ENCODE data around the gene USP20.

USP20 gene

DNA sequence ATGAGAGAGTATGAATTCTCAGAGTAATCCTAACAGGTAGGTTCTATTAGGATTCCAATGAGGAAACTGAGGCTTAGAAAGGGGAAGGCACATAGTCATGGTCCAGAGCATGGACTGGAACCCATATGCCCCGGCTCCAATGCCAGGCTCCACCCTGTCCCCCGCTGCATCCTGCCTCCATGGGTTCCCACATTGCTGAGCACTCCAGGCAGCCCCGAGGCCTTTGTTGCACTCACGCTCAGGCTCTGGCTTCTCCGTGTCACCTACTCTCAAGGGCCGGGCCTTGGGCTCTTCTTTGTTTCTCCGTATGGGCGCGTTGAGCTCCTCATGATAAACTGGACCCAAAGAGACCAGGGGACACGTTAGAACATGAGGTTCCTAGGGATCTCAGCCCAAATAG lies 6.3 kb upstream of the USP20 start:
- in situ Hi-C loops (cut with MboI; ENCODE audit: low sequenced_read_pairs, unreplicated experiment), result no loop called here
- no peak for DNase-seq (ENCODE audit: low spot score)
- TF ChIP-seq, protein P1, sequence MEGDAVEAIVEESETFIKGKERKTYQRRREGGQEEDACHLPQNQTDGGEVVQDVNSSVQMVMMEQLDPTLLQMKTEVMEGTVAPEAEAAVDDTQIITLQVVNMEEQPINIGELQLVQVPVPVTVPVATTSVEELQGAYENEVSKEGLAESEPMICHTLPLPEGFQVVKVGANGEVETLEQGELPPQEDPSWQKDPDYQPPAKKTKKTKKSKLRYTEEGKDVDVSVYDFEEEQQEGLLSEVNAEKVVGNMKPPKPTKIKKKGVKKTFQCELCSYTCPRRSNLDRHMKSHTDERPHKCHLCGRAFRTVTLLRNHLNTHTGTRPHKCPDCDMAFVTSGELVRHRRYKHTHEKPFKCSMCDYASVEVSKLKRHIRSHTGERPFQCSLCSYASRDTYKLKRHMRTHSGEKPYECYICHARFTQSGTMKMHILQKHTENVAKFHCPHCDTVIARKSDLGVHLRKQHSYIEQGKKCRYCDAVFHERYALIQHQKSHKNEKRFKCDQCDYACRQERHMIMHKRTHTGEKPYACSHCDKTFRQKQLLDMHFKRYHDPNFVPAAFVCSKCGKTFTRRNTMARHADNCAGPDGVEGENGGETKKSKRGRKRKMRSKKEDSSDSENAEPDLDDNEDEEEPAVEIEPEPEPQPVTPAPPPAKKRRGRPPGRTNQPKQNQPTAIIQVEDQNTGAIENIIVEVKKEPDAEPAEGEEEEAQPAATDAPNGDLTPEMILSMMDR (IDR thresholded peaks at IDR 0.05; ENCODE audit: borderline replicate concordance, control extremely low read depth, extremely low read depth, insufficient read depth, missing control alignments), result no peak

DNA sequence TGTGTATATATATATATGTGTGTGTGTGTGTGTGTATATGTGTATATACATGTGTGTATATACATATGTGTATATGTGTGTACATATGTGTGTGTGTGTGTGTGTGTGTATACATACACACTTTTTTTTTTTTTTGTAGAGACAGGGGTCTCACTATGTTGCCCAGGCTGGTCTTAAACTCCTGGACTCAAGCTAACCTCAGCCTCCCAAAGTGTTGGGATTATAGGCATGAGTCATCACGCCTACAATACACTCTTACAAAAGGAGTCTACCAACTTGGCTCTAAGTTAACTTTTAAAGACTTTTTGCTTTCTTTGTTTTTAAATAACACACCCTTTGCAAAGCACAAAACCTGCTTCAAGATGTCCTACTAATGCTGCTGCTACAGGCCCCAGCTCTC lies 2.3 kb upstream of the USP20 start:
- no peak for DNase-seq (ENCODE audit: low spot score)
- in situ Hi-C loops (cut with MboI; ENCODE audit: low sequenced_read_pairs, unreplicated experiment), result no loop called here
- TF ChIP-seq, protein P1 (IDR thresholded peaks at IDR 0.05; ENCODE audit: borderline replicate concordance, control extremely low read depth, extremely low read depth, insufficient read depth, missing control alignments), result no peak

DNA sequence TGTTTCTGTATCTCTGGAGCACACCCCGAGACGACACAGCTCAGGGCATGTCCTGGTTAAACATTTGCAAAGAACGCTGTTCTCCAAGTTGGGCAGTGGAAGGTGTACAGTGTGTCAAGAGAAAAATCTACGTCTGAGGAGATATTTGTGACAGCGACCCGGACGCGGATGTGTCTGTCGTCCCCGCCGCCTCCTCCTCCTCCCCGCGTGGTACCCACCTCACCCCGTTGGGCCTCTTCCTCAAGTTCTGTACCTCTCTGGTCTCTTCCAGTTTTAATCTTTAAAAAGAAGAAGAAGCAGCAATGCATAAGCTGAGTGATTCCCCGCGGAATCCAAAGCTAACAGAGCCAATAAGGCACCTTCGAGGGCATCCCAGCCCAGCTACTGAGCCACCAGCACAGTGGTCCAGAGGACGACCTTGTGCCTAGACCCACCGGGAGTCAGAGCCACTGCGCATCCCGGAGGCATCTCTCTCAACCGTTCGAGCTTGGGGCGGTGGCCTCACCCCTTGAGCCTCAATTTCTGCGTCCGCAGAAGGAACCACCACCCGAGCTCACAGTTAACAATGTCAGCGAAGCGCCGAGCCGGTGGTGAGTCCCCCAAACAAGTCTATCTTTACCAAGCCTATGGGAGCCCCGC lies 650 bp upstream of the USP20 start:
- TF ChIP-seq, protein P1 (IDR thresholded peaks at IDR 0.05; ENCODE audit: borderline replicate concordance, control extremely low read depth, extremely low read depth, insufficient read depth, missing control alignments), result no peak
- no peak for DNase-seq (ENCODE audit: low spot score)
- in situ Hi-C loops (cut with MboI; ENCODE audit: low sequenced_read_pairs, unreplicated experiment), result no loop called here

DNA sequence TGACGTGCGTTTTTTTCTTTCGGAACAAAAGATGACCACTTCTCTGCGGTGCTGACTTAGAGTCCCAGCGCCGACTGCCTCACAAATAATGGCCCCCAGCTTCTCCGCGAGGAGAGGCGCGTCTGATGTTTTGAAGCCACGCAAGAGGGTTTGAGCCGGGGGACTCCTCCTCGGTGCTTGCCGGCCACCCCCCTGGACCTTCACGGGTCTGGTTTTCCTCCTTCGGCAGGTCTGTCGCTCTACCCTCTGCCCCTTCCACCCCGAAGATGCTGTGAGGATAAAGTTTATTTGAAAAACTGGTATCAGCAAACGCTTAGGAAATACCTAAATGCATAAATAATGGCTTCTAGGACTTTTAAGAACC lies 584 bp downstream of the USP20 start:
- DNase-seq (ENCODE audit: low spot score), result peak; percentile 43
- in situ Hi-C loops (cut with MboI; ENCODE audit: low sequenced_read_pairs, unreplicated experiment), result no loop called here
- TF ChIP-seq, protein P1 (IDR thresholded peaks at IDR 0.05; ENCODE audit: borderline replicate concordance, control extremely low read depth, extremely low read depth, insufficient read depth, missing control alignments), result no peak

DNA sequence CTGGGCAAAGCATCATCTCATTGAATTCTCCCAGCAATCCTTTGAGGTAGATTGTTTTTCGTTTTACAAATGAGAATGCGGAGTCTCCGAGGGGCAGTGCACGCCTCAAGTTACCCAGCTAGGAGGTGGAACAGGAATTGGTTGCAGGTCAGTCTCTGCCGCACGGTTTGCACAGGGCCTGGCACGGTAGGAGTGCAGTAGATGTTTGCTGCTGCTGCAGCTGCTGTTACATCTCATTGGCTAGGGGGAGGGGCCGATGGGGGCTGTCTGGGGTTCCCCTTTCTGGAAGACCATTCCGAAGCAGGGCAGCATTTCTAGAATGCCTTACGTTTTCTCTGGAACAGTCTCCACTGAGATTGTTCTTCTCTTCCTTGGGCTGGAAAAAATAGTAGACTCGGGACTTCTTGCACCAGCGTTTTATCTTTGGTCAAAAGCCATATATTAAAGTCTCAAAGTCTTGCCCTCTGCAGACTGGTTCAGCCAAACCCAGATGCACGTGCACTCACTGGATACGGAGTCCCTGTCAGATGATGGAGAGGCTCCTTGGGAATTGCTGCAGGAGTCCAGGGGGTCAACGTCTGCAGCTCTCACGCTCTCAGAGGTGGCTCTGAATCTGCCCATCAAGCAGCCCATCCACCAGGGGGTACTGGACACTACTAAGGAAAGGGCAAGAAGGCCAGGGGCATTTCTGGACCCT lies 1.2 kb downstream of the USP20 start:
- in situ Hi-C loops (cut with MboI; ENCODE audit: low sequenced_read_pairs, unreplicated experiment), result no loop called here
- DNase-seq (ENCODE audit: low spot score), result no peak
- TF ChIP-seq, protein P1 (IDR thresholded peaks at IDR 0.05; ENCODE audit: borderline replicate concordance, control extremely low read depth, extremely low read depth, insufficient read depth, missing control alignments), result no peak

DNA sequence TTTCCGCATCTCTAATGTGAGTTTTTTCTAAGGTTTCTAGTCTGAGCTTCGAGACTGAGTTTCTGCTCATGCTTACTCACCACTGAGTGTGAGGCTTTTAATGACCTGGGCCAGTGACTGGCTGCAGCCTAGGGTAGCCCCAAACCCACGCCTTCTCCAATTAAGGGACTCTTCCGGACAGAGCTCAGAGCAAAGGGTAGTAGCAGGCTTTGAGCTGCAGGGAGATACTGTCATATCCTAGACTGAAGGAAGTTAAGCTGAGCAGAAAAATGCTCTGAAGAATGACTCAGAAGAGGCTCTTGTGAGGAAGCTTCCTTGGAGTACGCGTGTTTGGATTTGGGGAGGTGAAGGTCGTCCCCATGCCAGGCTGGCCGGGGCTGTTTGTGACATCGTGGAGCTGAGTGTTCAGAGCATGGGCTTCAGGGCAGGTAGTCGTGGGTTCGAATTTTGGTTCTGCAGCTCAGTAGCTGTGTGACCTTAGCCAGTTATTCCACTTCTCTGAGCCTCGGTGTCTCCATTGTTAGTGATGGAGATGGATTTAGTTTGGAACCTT lies 3.5 kb downstream of the USP20 start:
- in situ Hi-C loops (cut with MboI; ENCODE audit: low sequenced_read_pairs, unreplicated experiment), result no loop called here
- DNase-seq (ENCODE audit: low spot score), result no peak

More for the DNA sequence above, 3.5 kb downstream of the USP20 start:
- TF ChIP-seq, protein P1 (IDR thresholded peaks at IDR 0.05; ENCODE audit: borderline replicate concordance, control extremely low read depth, extremely low read depth, insufficient read depth, missing control alignments), result no peak

Measured in GM13976 (cell line).